SK-N-SH treated with all-trans-retinoic acid at 6 μM for 48 hours (cell line): ENCODE measurements around the gene RGS16.

Experiments
- ATAC-seq: fragments of 200-7000 bp; cut with Tn5 transposase; 3 replicates; pipeline ENCODE4 v1.9.1; 2020; ENCODE audit warnings: mild to moderate bottlenecking, moderate library complexity
- ARNTL ChIP-seq: fragments of 450-650 bp; formaldehyde crosslinking; IDR thresholded peaks from 2 replicates; pipeline ENCODE4 v1.5.0; 2020; ENCODE audit warnings: low read depth, mild to moderate bottlenecking, moderate library complexity, borderline replicate concordance
- BACH2 ChIP-seq: fragments of 250-450 bp; sonication (Bioruptor Pico); IDR thresholded peaks from 2 replicates; pipeline ENCODE4 v1.9.0; 2021; ENCODE audit warnings: mild to moderate bottlenecking, borderline replicate concordance
- CREB5 ChIP-seq: fragments of 250-450 bp; sonication (Bioruptor Pico); IDR thresholded peaks from 2 replicates; pipeline ENCODE4 v1.5.1; 2020; ENCODE audit warnings: low read depth, mild to moderate bottlenecking, moderate library complexity
- CSDC2 ChIP-seq: fragments of 250-450 bp; sonication (Bioruptor Pico); IDR thresholded peaks from 2 replicates; pipeline ENCODE4 v1.5.0; 2020; ENCODE audit warnings: mild to moderate bottlenecking, moderate library complexity
- ESRRG ChIP-seq: fragments of 250-450 bp; sonication (Bioruptor Pico); IDR thresholded peaks from 2 replicates; pipeline ENCODE4 v1.6.1; 2021; ENCODE audit warnings: mild to moderate bottlenecking
- GLIS3 ChIP-seq: fragments of 250-450 bp; sonication (Bioruptor Pico); IDR thresholded peaks from 2 replicates; pipeline ENCODE4 v1.5.0; 2020; ENCODE audit warnings: mild to moderate bottlenecking, moderate library complexity
- ISL1 ChIP-seq: fragments of 250-450 bp; sonication (Bioruptor Pico); IDR thresholded peaks from 2 replicates; pipeline ENCODE4 v2.1.2; 2022; ENCODE audit warnings: mild to moderate bottlenecking, moderate library complexity
- OSR1 ChIP-seq: fragments of 250-450 bp; sonication (Bioruptor Pico); IDR thresholded peaks from 2 replicates; pipeline ENCODE4 v1.8.0; 2022; ENCODE audit warnings: moderate library complexity, mild to moderate bottlenecking, inconsistent platforms
- POU6F1 ChIP-seq: fragments of 250-450 bp; sonication (Bioruptor Pico); IDR thresholded peaks from 2 replicates; pipeline ENCODE4 v1.8.0; 2021; ENCODE audit warnings: low read depth, mild to moderate bottlenecking, moderate library complexity, borderline replicate concordance
- PPARA ChIP-seq: fragments of 250-450 bp; sonication (Bioruptor Pico); IDR thresholded peaks from 2 replicates; pipeline ENCODE4 v1.5.0; 2020; ENCODE audit warnings: mild to moderate bottlenecking, borderline replicate concordance
- RARB ChIP-seq: fragments of 250-450 bp; sonication (Bioruptor Pico); IDR thresholded peaks from 2 replicates; pipeline ENCODE4 v1.8.0; 2021; ENCODE audit warnings: mild to moderate bottlenecking, moderate library complexity
- SNAI2 ChIP-seq: fragments of 250-450 bp; sonication (Bioruptor Pico); IDR thresholded peaks from 2 replicates; pipeline ENCODE4 v1.5.0; 2020; ENCODE audit warnings: mild to moderate bottlenecking, moderate library complexity
- TCF4 ChIP-seq: fragments of 250-450 bp; sonication (Bioruptor Pico); IDR thresholded peaks from 2 replicates; pipeline ENCODE4 v1.8.0; 2021; ENCODE audit warnings: mild to moderate bottlenecking, moderate library complexity, borderline replicate concordance
- TOX ChIP-seq: fragments of 250-450 bp; sonication (Bioruptor Pico); IDR thresholded peaks from 2 replicates; pipeline ENCODE4 v1.8.0; 2021; ENCODE audit warnings: mild to moderate bottlenecking, moderate library complexity, borderline replicate concordance
- TSHZ2 ChIP-seq: fragments of 250-450 bp; sonication (Bioruptor Pico); IDR thresholded peaks from 2 replicates; pipeline ENCODE4 v1.5.0; 2020; ENCODE audit warnings: mild to moderate bottlenecking, moderate library complexity
- ZC3H10 ChIP-seq: fragments of 250-450 bp; sonication (Bioruptor Pico); IDR thresholded peaks from 2 replicates; pipeline ENCODE4 v1.5.1; 2021; ENCODE audit warnings: mild to moderate bottlenecking, moderate library complexity
- ZFP3 ChIP-seq: fragments of 250-450 bp; sonication (Bioruptor Pico); IDR thresholded peaks from 2 replicates; pipeline ENCODE4 v1.5.0; 2020; ENCODE audit warnings: mild to moderate bottlenecking, moderate library complexity
- ZFP30 ChIP-seq: fragments of 450-650 bp; formaldehyde crosslinking; IDR thresholded peaks from 2 replicates; pipeline ENCODE4 v1.5.0; 2022; ENCODE audit warnings: mild to moderate bottlenecking, moderate library complexity
- ZNF565 ChIP-seq: fragments of 450-650 bp; formaldehyde crosslinking; conservative IDR thresholded peaks from 2 replicates; pipeline ENCODE4 v1.5.0; 2020; ENCODE audit warnings: low read depth, mild to moderate bottlenecking, moderate library complexity
- ZNF8 ChIP-seq: fragments of 450-650 bp; formaldehyde crosslinking; IDR thresholded peaks from 2 replicates; pipeline ENCODE4 v1.5.0; 2020; ENCODE audit warnings: mild to moderate bottlenecking, moderate library complexity
- TF ChIP-seq, protein P1 (sequence below): fragments of 250-450 bp; sonication (Bioruptor Pico); IDR thresholded peaks from 2 replicates; pipeline ENCODE4 v1.5.1; 2021; ENCODE audit warnings: mild to moderate bottlenecking, moderate library complexity

Gene RGS16

GRCh38 chr1:182617014-182617429, 12.8 kb upstream of the RGS16 start (continued):
- TF ChIP-seq POU6F1 (CRISPR knock-in tag): no peak

DNA sequence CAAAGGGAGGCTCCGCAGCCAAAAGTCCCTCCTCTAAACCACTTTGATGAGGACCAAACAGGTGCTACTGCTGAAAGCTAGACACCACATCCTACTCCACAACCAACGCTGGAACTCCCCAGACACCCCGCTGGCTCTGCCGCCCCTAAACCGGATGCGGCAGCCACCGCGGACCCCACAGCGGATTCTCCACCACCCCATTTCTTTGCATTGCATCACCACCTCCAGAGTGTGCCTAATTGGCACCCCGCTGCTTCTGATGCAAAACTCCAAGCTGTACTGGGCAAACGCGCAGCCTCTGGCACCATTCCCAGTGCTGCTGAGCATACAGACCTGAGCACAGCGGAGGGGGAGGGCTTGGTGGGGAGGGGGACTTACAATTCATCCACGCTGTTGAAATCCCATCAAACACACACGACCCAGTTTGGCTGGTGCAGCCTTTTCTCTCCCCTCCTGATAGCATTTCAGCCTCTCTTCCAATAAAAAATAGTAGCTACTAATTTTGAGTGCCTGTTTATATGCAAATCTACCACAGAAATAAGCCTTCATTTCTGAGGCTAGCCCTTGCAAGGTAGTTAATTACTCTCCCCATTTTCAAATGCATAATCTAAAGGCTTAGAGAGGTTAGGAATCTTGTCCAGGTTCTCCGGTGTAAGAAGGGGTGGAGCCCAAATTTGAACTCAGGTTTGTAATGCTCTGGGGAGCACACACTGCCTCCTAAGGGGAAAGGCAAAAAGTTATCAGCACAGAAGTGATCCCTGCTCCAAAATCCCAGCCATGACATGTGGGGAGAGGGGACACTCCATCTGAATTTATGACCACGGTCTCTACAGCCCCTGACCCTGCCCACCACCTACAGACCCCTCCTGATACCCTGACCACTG, 12.2 kb upstream of the RGS16 start:
- ATAC-seq: peak; percentile 34
- TF ChIP-seq PPARA (CRISPR knock-in tag) (no peak), ZNF8 (CRISPR knock-in tag) (no peak), ARNTL (CRISPR knock-in tag) (no peak), BACH2 (CRISPR knock-in tag) (no peak), SNAI2 (no peak), ESRRG (CRISPR knock-in tag) (no peak), ZFP3 (CRISPR knock-in tag) (no peak)

DNA sequence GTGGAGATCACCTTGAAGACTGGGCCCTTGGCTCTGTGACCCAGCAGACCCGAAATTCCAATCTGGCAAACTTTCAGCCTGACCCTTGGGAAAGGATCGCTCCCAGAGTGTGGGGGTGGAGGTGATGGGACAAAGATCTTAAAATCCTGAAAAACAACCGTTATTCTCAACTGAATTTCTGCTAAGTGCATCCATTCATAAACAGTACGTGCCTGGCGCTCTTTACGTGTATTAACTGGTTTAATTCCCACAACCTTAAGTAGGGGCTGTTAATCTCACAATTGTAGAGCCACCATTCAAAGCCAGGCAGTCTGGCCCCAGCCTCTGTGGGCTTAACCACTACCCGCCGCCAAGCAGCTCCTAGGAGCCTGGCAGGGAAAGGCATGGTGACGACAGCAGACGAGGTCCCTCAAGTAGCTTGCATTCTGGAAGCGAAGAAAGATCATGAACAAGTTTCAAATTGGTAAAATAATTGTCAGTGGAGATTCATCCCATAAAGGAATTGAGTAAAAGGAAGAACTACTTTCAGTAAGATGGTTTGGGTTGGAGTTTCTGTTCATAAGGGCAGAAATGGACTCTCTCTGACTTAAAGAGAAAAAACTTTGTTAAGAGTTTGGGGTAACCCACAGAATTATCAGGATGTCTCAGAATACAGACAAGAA, 11.4 kb upstream of the RGS16 start:
- peak; percentile 2 for ATAC-seq
- TF ChIP-seq BACH2 (CRISPR knock-in tag) (no peak), ISL1 (CRISPR knock-in tag) (no peak), RARB (CRISPR knock-in tag) (no peak), ZFP30 (CRISPR knock-in tag) (no peak), CSDC2 (no peak), ZC3H10 (CRISPR knock-in tag) (no peak), GLIS3 (CRISPR knock-in tag) (no peak), PPARA (CRISPR knock-in tag) (no peak), ARNTL (CRISPR knock-in tag) (no peak), TOX (no peak)

DNA sequence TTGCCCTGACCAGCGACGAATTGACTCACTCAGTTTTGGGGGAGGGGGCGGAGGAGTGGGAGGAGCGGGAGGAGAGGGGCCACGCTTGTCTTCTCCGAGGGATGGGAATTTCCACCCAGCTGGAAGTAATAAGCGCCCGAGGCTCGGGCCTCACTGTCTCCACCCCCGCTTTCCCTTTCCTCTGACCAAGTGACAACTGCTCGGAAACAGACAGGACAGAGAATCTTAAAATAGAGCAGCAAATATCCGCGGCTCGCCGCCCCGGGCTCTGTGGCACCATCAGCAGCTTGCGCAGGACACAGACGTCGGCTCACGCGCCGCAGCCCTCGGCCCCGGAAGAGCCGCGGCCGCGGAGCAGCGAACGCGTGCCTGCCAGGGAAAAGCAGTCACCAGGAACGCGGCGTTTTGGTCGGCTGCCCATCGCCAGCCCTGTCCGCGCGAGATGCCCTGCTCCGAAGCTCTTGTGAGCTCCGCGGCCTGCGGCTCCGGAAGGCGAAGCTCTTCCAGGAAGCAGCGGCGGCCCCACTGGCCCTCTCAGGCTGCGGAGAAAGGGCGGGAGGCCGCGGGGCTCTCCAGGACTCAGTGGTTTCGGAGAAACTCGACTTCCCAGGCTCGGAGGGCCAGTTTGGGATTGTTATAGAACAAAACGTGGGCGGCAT, 10.7 kb upstream of the RGS16 start:
- peak; percentile 82 for ATAC-seq
- no peak for TF ChIP-seq RARB (CRISPR knock-in tag)
- peak; percentile 65; the same call in 1 of the 2 replicates for TF ChIP-seq TSHZ2 (CRISPR knock-in tag)
- no peak for TF ChIP-seq OSR1 (CRISPR knock-in tag)
- no peak for TF ChIP-seq SNAI2
- no peak for TF ChIP-seq ZNF565 (CRISPR knock-in tag)
- 0 out of 2 replicates have a peak, but pooled peaks have one; percentile 38 for TF ChIP-seq ZNF8 (CRISPR knock-in tag)
- no peak for TF ChIP-seq ESRRG (CRISPR knock-in tag)
- no peak for TF ChIP-seq CREB5 (CRISPR knock-in tag)
- TF ChIP-seq TCF4: peak; percentile 53
- no peak for TF ChIP-seq ZFP30 (CRISPR knock-in tag)
- no peak for TF ChIP-seq GLIS3 (CRISPR knock-in tag)
- TF ChIP-seq BACH2 (CRISPR knock-in tag): no peak
- TF ChIP-seq ARNTL (CRISPR knock-in tag): no peak
- no peak for TF ChIP-seq CSDC2
- TF ChIP-seq, protein P1, sequence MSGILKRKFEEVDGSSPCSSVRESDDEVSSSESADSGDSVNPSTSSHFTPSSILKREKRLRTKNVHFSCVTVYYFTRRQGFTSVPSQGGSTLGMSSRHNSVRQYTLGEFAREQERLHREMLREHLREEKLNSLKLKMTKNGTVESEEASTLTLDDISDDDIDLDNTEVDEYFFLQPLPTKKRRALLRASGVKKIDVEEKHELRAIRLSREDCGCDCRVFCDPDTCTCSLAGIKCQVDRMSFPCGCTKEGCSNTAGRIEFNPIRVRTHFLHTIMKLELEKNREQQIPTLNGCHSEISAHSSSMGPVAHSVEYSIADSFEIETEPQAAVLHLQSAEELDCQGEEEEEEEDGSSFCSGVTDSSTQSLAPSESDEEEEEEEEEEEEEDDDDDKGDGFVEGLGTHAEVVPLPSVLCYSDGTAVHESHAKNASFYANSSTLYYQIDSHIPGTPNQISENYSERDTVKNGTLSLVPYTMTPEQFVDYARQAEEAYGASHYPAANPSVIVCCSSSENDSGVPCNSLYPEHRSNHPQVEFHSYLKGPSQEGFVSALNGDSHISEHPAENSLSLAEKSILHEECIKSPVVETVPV (CRISPR knock-in tag): no peak
- TF ChIP-seq ZC3H10 (CRISPR knock-in tag): no peak
- TF ChIP-seq ZFP3 (CRISPR knock-in tag): peak; percentile 76
- TF ChIP-seq TOX: no peak
- no peak for TF ChIP-seq POU6F1 (CRISPR knock-in tag)
- TF ChIP-seq PPARA (CRISPR knock-in tag): no peak
